Breast epithelium (tissue), 3 donors: ENCODE results near the gene APC.

Experiments
- CTCF ChIP-seq, 3 donors: fragments of 450-650 bp; IDR thresholded peaks; one replicate each; pipeline ENCODE4 v1.5.1; 2016 to 2017; ENCODE audit warnings: antibody characterized with exemption in 3 of 3, mild to moderate bottlenecking in 3 of 3, moderate library complexity in 3 of 3
- POLR2A ChIP-seq: fragments of 450-650 bp; IDR thresholded peaks from one replicate; pipeline ENCODE4 v1.6.1; 2016; ENCODE audit warnings: antibody characterized with exemption, mild to moderate bottlenecking, moderate library complexity
- POLR2AphosphoS5 ChIP-seq, 3 donors: sonication (generic); formaldehyde crosslinking; IDR thresholded peaks; one replicate each; pipeline ENCODE4 v1.6.1; 2017; ENCODE audit warnings: antibody characterized with exemption in 3 of 3

DNA sequence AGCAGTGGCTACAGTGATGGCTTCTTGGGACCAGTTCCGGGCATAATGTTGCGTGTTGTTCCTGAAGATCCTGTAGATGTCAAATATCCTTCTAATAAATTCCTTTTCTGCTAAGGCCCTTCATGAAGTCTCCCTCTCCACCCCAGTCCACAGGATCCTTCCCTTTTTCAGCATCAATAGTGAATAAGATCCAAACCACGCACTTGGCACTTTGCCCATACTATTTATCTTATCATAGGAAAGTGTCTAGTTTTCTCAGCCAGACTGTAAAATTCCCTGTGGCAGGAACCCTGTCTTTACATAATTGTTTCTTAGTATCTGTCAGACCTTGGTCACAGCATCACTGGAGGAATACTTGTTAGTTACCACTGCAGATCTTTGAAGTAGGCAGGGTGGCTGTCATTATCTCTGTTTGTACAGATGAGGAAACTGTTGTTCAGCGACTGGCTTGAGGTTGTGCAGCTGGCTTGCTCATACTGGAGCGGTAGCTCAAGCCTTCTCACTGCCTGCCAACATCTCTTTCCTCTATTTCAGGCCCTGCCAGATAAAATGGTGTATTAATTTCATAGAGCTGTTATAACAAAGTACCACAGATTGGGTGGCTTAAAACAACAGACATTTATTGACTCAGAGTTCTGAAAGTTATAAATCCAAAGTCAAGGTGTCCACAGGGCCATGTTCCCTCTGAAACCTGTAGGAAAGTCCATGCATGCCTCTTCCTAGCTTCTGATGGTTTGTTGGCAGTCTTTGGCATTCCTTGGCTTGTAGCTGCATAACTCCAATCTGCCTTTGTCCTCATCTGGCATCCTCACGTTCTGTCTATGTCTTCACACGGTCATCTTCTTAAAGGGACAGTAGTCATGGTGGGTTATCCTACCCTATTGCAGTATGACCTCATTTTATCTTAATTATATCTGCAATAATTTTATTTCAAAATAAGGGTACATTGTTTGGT is 33.5 kb upstream of the APC start:
- TF ChIP-seq CTCF (IDR thresholded peaks at IDR 0.05) (no peak), POLR2A (no peak), POLR2AphosphoS5 (IDR thresholded peaks at IDR 0.05) (no peak)
